DND-41 (cell line): ENCODE measurements around the gene PRKAR1B.

Source experiments
- EZH2 ChIP-seq: IDR thresholded peaks from 3 replicates; pipeline ENCODE4 v1.6.1; 2012; ENCODE audit warnings: borderline replicate concordance, low read depth, mild to moderate bottlenecking, moderate library complexity, low read length, inconsistent platforms; ENCODE audit not compliant: severe bottlenecking
- TF ChIP-seq, protein P1 (sequence below): IDR thresholded peaks from 2 replicates; pipeline ENCODE4 v1.5.1; 2012; ENCODE audit warnings: borderline replicate concordance, low read length, moderate library complexity, mild to moderate bottlenecking; ENCODE audit not compliant: poor library complexity, severe bottlenecking; ENCODE audit errors: extremely low read depth

DNA sequence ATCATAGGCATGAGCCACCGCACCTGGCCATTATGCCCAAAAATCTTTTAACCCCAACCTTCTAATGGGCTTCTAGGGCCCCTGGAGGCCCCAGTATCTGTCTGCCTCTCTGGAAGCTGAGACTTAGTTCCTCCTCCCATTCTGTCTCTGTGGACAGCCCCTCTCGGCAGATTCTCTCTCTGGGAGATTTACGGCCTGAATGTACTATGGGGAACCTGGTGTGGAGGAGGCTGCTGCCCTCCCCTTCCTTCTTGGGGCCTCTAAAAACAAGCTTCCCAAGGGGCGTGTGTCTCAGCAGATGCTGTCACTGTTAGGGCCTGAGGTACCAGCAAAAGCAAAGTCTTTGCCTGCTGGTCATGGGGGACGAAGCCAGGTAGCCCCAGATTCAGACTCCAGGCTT is 35.8 kb upstream of the PRKAR1B start:
- TF ChIP-seq, protein P1, sequence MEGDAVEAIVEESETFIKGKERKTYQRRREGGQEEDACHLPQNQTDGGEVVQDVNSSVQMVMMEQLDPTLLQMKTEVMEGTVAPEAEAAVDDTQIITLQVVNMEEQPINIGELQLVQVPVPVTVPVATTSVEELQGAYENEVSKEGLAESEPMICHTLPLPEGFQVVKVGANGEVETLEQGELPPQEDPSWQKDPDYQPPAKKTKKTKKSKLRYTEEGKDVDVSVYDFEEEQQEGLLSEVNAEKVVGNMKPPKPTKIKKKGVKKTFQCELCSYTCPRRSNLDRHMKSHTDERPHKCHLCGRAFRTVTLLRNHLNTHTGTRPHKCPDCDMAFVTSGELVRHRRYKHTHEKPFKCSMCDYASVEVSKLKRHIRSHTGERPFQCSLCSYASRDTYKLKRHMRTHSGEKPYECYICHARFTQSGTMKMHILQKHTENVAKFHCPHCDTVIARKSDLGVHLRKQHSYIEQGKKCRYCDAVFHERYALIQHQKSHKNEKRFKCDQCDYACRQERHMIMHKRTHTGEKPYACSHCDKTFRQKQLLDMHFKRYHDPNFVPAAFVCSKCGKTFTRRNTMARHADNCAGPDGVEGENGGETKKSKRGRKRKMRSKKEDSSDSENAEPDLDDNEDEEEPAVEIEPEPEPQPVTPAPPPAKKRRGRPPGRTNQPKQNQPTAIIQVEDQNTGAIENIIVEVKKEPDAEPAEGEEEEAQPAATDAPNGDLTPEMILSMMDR: no peak
- no peak for TF ChIP-seq EZH2
